GM13976 (cell line): ENCODE data around the gene MAP3K7CL.
"Not testable (repeated sequence)": the region's sequence is repeated elsewhere in the genome, so short reads cannot be mapped to it uniquely, and the experiment has no call there.

Experiments
- DNase-seq: peaks from one replicate; pipeline ENCODE4 v3.0.0; 2012; ENCODE audit warnings: low spot score
- in situ Hi-C: fragments of 300-500 bp; cut with MboI; formaldehyde crosslinking; loops from one replicate; pipeline ENCODE4 v1.12.0; 2022; ENCODE audit warnings: low sequenced_read_pairs, mixed read lengths, inconsistent platforms; ENCODE audit not compliant: unreplicated experiment
- TF ChIP-seq, protein P1 (sequence below): IDR thresholded peaks from 2 replicates; pipeline ENCODE4 v1.5.1; 2012; ENCODE audit warnings: borderline replicate concordance, mild to moderate bottlenecking; ENCODE audit not compliant: insufficient read depth; ENCODE audit errors: extremely low read depth, missing control alignments, control extremely low read depth

Gene MAP3K7CL

DNA sequence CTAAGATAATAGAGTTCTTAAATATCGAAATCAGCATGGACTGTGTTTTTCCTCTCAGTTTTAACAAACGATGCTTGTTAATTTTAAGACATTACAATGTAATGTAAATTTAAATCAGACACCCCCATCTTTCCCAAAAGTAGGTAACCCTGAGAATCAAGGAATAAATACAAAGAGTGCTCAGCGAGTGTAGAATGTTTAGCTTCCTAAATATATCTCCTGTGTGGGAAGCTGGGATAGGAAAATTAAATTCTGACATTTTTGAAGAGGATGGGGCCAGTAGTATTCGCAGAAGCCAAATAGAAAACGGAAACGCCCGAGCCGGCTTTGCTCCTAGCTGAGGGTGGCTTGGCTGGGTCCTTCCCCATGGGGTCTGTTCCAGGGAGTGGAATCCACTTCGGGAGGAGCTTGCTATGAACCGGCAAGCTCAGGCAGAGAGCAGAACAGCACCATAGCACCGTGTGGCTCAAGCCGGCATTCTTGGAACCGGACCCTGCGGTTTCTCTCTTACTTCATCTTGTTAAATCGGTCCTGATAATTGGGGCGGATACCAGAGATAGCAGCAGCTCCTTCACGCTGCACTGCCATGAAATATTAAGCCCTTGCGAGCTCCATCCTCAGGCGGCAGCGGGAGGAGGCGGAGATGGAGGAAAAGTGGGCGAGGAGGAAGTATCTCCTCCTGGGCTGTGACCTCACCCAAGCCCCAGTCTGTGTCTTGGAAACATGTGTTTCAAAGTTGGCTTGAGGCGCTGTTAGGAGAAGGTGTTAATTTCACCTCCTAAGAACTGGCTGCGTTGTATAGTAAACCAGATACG, 24.9 kb downstream of the MAP3K7CL start:
- TF ChIP-seq, protein P1, sequence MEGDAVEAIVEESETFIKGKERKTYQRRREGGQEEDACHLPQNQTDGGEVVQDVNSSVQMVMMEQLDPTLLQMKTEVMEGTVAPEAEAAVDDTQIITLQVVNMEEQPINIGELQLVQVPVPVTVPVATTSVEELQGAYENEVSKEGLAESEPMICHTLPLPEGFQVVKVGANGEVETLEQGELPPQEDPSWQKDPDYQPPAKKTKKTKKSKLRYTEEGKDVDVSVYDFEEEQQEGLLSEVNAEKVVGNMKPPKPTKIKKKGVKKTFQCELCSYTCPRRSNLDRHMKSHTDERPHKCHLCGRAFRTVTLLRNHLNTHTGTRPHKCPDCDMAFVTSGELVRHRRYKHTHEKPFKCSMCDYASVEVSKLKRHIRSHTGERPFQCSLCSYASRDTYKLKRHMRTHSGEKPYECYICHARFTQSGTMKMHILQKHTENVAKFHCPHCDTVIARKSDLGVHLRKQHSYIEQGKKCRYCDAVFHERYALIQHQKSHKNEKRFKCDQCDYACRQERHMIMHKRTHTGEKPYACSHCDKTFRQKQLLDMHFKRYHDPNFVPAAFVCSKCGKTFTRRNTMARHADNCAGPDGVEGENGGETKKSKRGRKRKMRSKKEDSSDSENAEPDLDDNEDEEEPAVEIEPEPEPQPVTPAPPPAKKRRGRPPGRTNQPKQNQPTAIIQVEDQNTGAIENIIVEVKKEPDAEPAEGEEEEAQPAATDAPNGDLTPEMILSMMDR: no peak
- DNase-seq: no peak
- in situ Hi-C loops: no loop called here

DNA sequence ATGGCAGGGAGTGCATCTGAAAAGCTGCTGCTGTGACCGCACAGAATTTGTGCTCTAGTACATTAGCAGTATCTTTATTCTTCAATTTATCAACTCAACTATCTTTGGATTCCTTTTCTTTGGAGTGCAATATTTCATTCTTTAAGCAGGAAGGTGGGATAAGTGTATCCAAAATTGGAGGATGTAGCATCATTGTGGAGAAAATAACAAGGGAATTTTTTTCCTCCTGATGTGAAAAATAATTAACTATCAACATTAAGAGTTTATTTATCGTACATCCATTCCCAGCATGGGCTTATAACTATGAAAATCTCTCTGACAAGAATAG, 25.5 kb downstream of the MAP3K7CL start:
- in situ Hi-C loops: no loop called here

DNA sequence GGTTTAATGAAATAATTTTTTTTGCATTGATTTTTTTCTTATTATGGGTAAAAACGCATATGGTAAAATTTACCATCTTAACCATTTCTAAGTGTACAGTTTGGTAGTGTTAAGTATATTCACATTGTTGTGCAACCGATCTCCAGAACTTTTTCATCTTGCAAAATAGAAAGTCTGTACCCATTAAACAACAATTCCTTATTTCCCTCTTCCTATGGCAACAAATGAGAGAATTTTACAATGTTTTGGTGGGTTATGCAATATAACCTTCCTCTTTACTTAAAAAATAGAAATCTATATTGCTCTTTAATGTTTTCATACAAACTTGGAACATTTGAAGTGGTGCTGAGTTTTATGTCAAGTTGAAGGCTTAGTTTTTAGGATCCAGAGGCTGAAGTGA, 26.6 kb downstream of the MAP3K7CL start:
- in situ Hi-C loops: no loop called here
- no peak for DNase-seq
- TF ChIP-seq, protein P1: no peak

More for the DNA sequence above, 25.5 kb downstream of the MAP3K7CL start:
- no peak for DNase-seq
- TF ChIP-seq, protein P1: no peak

DNA sequence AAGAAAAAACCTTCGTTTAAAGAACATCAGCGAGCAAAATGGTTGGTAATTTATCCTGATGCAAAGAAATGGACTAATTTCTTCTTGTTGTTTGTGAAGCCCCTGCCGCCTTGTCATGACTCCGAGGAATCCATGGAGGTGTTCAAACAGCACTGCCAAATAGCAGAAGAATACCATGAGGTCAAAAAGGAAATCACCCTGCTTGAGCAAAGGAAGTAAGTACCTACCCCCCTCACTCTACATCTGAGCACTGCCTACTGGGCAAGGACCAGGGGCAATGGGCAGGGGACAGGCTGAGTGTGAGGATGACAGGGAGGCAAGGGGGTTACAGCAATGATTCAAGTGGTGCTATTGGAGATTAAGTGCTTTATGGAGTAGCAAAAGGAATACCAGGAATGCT, 29.4 kb downstream of the MAP3K7CL start:
- DNase-seq: no peak
- TF ChIP-seq, protein P1: no peak
- in situ Hi-C loops: no loop called here

DNA sequence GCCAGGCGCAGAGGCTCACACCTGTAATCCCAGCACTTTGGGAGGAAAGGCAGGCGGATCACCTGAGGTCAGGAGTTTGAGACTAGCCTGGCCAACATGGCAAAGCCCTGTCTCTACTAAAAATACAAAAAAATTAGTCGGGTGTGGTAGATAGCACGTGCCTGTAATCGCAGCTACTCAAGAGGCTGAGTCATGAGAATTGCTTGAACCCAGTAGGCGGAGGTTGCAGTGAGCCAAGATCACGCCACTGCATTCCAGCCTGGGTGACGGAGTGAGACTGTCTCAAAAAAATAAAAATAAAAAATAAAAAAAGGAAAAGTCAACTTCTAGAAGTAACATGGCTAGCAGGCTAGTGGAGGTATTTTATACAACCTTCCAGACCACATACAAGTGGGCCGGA, 32.4 kb downstream of the MAP3K7CL start:
- DNase-seq, in situ Hi-C loops: not testable (repeated sequence)

DNA sequence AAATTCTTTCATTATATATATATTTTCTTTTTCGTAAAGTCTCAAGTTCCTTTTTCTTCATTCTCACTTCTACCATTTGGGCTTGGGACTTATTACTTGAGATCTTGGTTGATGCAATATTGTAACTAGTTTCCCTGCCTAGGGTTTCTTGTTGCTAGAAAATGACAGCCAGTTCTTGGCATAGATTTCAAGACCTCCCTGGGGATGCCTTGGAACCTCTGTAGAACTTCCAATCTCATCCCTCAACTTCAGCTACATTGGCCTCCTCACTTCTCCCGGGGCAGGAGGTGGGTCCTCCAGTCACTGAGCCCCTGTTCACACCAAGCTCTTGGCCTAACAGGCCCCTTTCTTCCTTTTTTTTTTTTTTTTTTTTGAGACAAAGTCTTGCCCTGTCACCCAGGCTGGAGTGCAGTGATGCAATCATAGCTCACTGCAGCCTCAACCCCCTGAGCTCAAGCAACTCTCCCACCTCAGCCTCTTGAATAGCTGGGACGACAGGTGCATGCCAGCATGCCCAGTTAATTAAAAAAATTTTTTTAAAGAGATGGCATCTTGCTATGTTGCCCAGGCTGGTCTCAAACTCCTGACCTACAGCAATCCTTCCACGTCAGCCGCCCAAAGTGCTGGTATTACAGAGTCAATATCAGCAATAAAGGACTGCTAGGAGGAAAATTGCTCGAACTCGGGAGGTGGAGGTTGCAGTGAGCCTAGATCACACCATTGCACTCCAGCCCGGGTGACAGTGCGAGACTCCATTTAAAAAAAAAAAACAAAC, 33.1 kb downstream of the MAP3K7CL start:
- TF ChIP-seq, protein P1: no peak
- in situ Hi-C loops: no loop called here
- no peak for DNase-seq
